GM12873 (cell line): ENCODE results near the gene ZDHHC21.

Source experiments
- CTCF ChIP-seq: IDR thresholded peaks from 2 replicates; pipeline ENCODE4 v1.5.1; 2012; ENCODE audit warnings: low read depth, mild to moderate bottlenecking, moderate library complexity, low read length, control low read depth; ENCODE audit not compliant: insufficient read depth; ENCODE audit errors: missing control alignments

The ZDHHC21 gene

DNA sequence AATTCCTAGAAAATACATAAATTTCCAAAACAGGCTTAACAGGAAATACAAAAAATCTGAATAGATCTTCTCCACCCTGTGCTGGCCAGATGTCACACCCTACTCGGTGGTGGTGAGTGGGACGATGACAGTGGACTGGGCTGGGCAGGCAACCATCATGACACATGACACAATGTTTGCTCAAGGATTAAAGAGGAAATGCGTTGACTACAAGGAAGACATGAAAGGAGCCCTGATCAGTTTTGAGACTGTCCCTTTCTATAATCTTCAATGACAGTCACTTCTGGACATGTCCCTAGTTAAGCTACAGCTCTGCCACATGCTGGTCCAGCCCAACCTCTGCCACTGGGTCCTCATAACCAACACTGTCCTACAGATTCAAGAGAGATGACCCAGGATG lies 99.8 kb downstream of the ZDHHC21 start:
- TF ChIP-seq CTCF = no peak

GRCh38 chr9:14591411-14591810 lies 101.8 kb downstream of the ZDHHC21 start:
- no peak for TF ChIP-seq CTCF

- TF ChIP-seq CTCF = no peak
Observed at GRCh38 chr9:14585730-14586473, 107.3 kb downstream of the ZDHHC21 start.

DNA sequence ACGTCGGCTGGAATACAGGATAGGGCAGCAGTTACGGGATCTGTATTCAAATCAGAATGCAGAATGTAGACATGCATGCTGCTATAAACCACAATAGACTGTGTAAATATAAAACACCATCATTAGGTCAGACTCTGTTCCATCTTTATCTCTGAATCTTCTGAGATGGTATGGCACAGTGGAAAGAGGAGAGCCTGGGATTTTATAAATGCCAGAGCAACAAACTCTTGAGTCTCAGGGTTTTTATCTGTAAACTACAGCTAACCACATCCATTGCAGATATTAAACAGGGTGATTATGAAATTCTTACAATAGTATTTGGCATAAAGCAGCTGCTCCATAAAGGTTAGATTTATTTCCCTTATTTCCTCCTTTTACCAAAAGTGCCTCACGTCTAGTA lies 108.7 kb downstream of the ZDHHC21 start:
- TF ChIP-seq CTCF = no peak

- TF ChIP-seq CTCF = no peak
Observed at GRCh38 chr9:14578030-14578429, 115.2 kb downstream of the ZDHHC21 start.

- no peak for TF ChIP-seq CTCF
Observed at GRCh38 chr9:14574173-14574572, 119.1 kb downstream of the ZDHHC21 start.

DNA sequence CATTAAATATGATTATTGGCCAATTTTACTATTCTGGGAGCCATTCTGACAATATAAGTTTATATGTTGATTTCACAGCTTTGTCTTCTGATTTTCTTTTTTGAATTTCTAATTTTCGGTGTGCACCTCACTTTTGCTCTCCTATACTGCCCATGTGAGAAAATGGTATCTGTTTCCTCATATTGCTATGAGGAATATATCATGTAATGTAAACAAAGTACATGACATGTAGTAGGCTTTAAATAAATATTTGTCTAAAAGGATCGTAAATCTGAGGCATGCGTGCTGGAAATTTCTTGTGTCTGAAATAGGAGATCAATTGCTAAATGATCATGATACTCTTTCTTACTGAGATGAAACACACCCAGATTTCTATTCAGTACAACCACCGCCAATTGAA lies 119.9 kb downstream of the ZDHHC21 start:
- no peak for TF ChIP-seq CTCF
